Fibroblast of peridontal ligament (primary cell): ENCODE measurements around the gene PANK2.
"Not testable (repeated sequence)": the region's sequence is repeated elsewhere in the genome, so short reads cannot be mapped to it uniquely, and the experiment has no call there.

Experiments used
- DNase-seq: peaks from one replicate; pipeline ENCODE4 v3.0.0-alpha.2; 2010; ENCODE audit errors: extremely low read depth

Gene PANK2

GRCh38 chr20:3888622-3889488, at the start of gene PANK2:
Gene PANK2 (plus strand): TSS chr20:3889387.
- DNase-seq, result peak; percentile 99

GRCh38 chr20:3840201-3840600, 49.0 kb upstream of the PANK2 start:
- not testable (repeated sequence) for DNase-seq

- no peak for DNase-seq
Observed at GRCh38 chr20:3842348-3842930, 46.7 kb upstream of the PANK2 start.

- DNase-seq, result peak; percentile 60
Observed at GRCh38 chr20:3843490-3843889, 45.7 kb upstream of the PANK2 start.

GRCh38 chr20:3843990-3844619, 45.1 kb upstream of the PANK2 start:
- not testable (repeated sequence) for DNase-seq

GRCh38 chr20:3846378-3846739, 42.8 kb upstream of the PANK2 start:
- DNase-seq, result no peak

GRCh38 chr20:3846740-3847428, 42.3 kb upstream of the PANK2 start, which contains the start of gene MAVS:
Gene MAVS (plus strand): TSS chr20:3846834. CDS start chr20:3854625, 7,791 bp downstream.
- DNase-seq, result peak; percentile 64

GRCh38 chr20:3847429-3847940, 41.7 kb upstream of the PANK2 start:
- DNase-seq, result peak; percentile 26

- DNase-seq, result no peak
Observed at GRCh38 chr20:3848565-3848964, 40.6 kb upstream of the PANK2 start.

GRCh38 chr20:3854462-3854871, 34.7 kb upstream of the PANK2 start:
- DNase-seq, result no peak

- no peak for DNase-seq
Observed at GRCh38 chr20:3857405-3857804, 31.8 kb upstream of the PANK2 start.

GRCh38 chr20:3858689-3859088, 30.5 kb upstream of the PANK2 start:
- DNase-seq, result no peak

GRCh38 chr20:3861191-3861590, 28.0 kb upstream of the PANK2 start:
- DNase-seq, result no peak

GRCh38 chr20:3862333-3862732, 26.9 kb upstream of the PANK2 start:
- DNase-seq, result no peak

- no peak for DNase-seq
Observed at GRCh38 chr20:3863317-3863716, 25.9 kb upstream of the PANK2 start.

- DNase-seq, result no peak
Observed at GRCh38 chr20:3864518-3864917, 24.7 kb upstream of the PANK2 start.

- no peak for DNase-seq
Observed at GRCh38 chr20:3865152-3865886, 23.9 kb upstream of the PANK2 start.

- DNase-seq, result no peak
Observed at GRCh38 chr20:3865887-3866407, 23.2 kb upstream of the PANK2 start.

GRCh38 chr20:3866464-3866863, 22.7 kb upstream of the PANK2 start:
- no peak for DNase-seq

GRCh38 chr20:3867802-3868201, 21.4 kb upstream of the PANK2 start:
- DNase-seq, result no peak
